NCI-H128 (cell line): ENCODE measurements around the gene UCN2.
"Not testable (repeated sequence)": the region's sequence is repeated elsewhere in the genome, so short reads cannot be mapped to it uniquely, and the experiment has no call there.

Experiments used
- DNase-seq: peaks from one replicate; lab custom pipeline; 2025; ENCODE audit not compliant: unreplicated experiment; lab: John Stamatoyannopoulos, UW

UCN2 gene

GRCh38 chr3:48543271-48543866 lies 20.2 kb downstream of the UCN2 start:
- DNase-seq = no peak

GRCh38 chr3:48538451-48538850 lies 25.1 kb downstream of the UCN2 start:
- DNase-seq = no peak

GRCh38 chr3:48536785-48537184 lies 26.8 kb downstream of the UCN2 start:
- DNase-seq = no peak

- DNase-seq = no peak
Measured at GRCh38 chr3:48536116-48536515, 27.5 kb downstream of the UCN2 start.

GRCh38 chr3:48535578-48535977 lies 28.0 kb downstream of the UCN2 start:
- no peak for DNase-seq

GRCh38 chr3:48532977-48533337 lies 30.6 kb downstream of the UCN2 start:
- no peak for DNase-seq

- no peak for DNase-seq
Measured at GRCh38 chr3:48532271-48532976, 31.2 kb downstream of the UCN2 start.

- not testable (repeated sequence) for DNase-seq
Measured at GRCh38 chr3:48530701-48531100, 32.9 kb downstream of the UCN2 start.

GRCh38 chr3:48528754-48529153 lies 34.8 kb downstream of the UCN2 start:
- no peak for DNase-seq

- DNase-seq = no peak
Measured at GRCh38 chr3:48528048-48528447, 35.5 kb downstream of the UCN2 start.

GRCh38 chr3:48524970-48525369 lies 38.6 kb downstream of the UCN2 start:
- no peak for DNase-seq

- no peak for DNase-seq
Measured at GRCh38 chr3:48521635-48522034, 41.9 kb downstream of the UCN2 start.

- no peak for DNase-seq
Measured at GRCh38 chr3:48519277-48519643, 44.3 kb downstream of the UCN2 start.

- no peak for DNase-seq
Measured at GRCh38 chr3:48518638-48519276, 44.8 kb downstream of the UCN2 start.

- DNase-seq = no peak
Measured at GRCh38 chr3:48518069-48518468, 45.5 kb downstream of the UCN2 start.

- no peak for DNase-seq
Measured at GRCh38 chr3:48516571-48516970, 47.0 kb downstream of the UCN2 start.

GRCh38 chr3:48514431-48515227 lies 49.0 kb downstream of the UCN2 start:
- DNase-seq = no peak
